NB4 (cell line): ENCODE results near the gene UBE2V1.

Source experiments
- CTCF ChIP-seq: IDR thresholded peaks from one replicate; pipeline ENCODE4 v1.5.1; 2012; ENCODE audit warnings: low read depth, low read length
- MYC ChIP-seq: IDR thresholded peaks from 2 replicates; pipeline ENCODE4 v1.6.1; 2011; ENCODE audit warnings: low read depth, low read length

GRCh38 chr20:50088022-50088421, 24.9 kb downstream of the UBE2V1 start:
- TF ChIP-seq MYC (no peak), CTCF (no peak)
